Fibroblast of lung (primary cell): Measurements from ENCODE around the gene LMO4. TPM values are rescaled to one million over a fixed set of nuclear protein-coding genes. Genes with fewer than 3 reads are reported as not detected.

Experiments
- DNase-seq, 2 donors: peaks; one replicate each; pipeline versions ENCODE4 v3.0.0 to v3.0.0-alpha.2; 2010; ENCODE audit warnings: low read depth in 2 of 2
- H2AFZ ChIP-seq: 2 replicates; pipeline ENCODE4 v1.5.1; 2012; ENCODE audit warnings: low read length, control low read depth, inconsistent platforms
- H3K27ac ChIP-seq: 2 replicates; pipeline ENCODE4 v1.5.1; 2011; ENCODE audit warnings: low read length, control low read depth; ENCODE audit not compliant: insufficient read depth
- H3K27me3 ChIP-seq: 2 replicates; pipeline ENCODE4 v1.5.1; 2011; ENCODE audit warnings: mild to moderate bottlenecking, low read length; ENCODE audit not compliant: control insufficient read depth, insufficient read depth
- H3K36me3 ChIP-seq: 2 replicates; pipeline ENCODE4 v1.5.1; 2011; ENCODE audit warnings: low read length; ENCODE audit not compliant: control insufficient read depth, insufficient read depth
- H3K4me1 ChIP-seq: 2 replicates; pipeline ENCODE4 v1.5.1; 2011; ENCODE audit warnings: low read length; ENCODE audit not compliant: control insufficient read depth, insufficient read depth; ENCODE audit errors: extremely low read depth
- H3K4me2 ChIP-seq: 2 replicates; pipeline ENCODE4 v1.5.1; 2011; ENCODE audit warnings: low read length, control low read depth; ENCODE audit not compliant: insufficient read depth; ENCODE audit errors: extremely low read depth
- H3K4me3 ChIP-seq, 4 experiments: fragments of 200-600 bp in 1 of 4; sonication (generic) in 1 of 4; replicated peaks in 1 of 4; 2 replicates each; pipeline ENCODE4 v1.5.1; 2011 to 2016; ENCODE audit warnings: low read length in 4 of 4, low read depth in 3 of 4, mild to moderate bottlenecking in 3 of 4, control low read depth in 2 of 4, inconsistent platforms in 1 of 4, mixed read lengths in 1 of 4; ENCODE audit not compliant: insufficient read depth in 1 of 4; ENCODE audit errors: control extremely low read depth in 1 of 4
- H3K79me2 ChIP-seq: 2 replicates; pipeline ENCODE4 v1.5.1; 2012; ENCODE audit warnings: mild to moderate bottlenecking, low read length, inconsistent platforms; ENCODE audit not compliant: control insufficient read depth, insufficient read depth
- H3K9ac ChIP-seq: 2 replicates; pipeline ENCODE4 v1.5.1; 2011; ENCODE audit warnings: mild to moderate bottlenecking, low read length, control low read depth; ENCODE audit not compliant: insufficient read depth
- H3K9me3 ChIP-seq: 2 replicates; pipeline ENCODE4 v1.5.1; 2012; ENCODE audit warnings: low read depth, low read length; ENCODE audit not compliant: control insufficient read depth, insufficient read depth
- H4K20me1 ChIP-seq: 2 replicates; pipeline ENCODE4 v1.5.1; 2011; ENCODE audit warnings: low read length; ENCODE audit not compliant: control insufficient read depth, insufficient read depth; ENCODE audit errors: extremely low read depth
- EZH2 ChIP-seq: IDR thresholded peaks from 2 replicates; pipeline ENCODE4 v1.5.1; 2012; ENCODE audit warnings: low read length, control low read depth, mild to moderate bottlenecking; ENCODE audit errors: missing control alignments
- polyA plus RNA-seq, 2 donors: library from polyadenylated mRNA; depleted of rRNA in 1 of 2; stranded (reverse) in 1 of 2; unstranded in 1 of 2; fragments of >200 nt; gene quantifications; 2 replicates each; pipeline ENCODE4 v1.2.1, GENCODE V29; 2011 to 2012; ENCODE audit warnings: missing spikeins in 1 of 2
- total RNA-seq: library from RNA; depleted of rRNA; stranded (reverse); fragments of >200 nt; gene quantifications from 2 replicates; pipeline ENCODE4 v1.2.1, GENCODE V29; 2014
- TF ChIP-seq, protein P1 (sequence below), 2 donors: IDR thresholded peaks in 1 of 2; conservative IDR thresholded peaks in 1 of 2; 1 replicate in 1 of 2; 2 replicates in 1 of 2; pipeline ENCODE4 v1.5.1; 2011 to 2012; ENCODE audit warnings: low read length in 2 of 2, control low read depth in 1 of 2, inconsistent platforms in 1 of 2, low read depth in 1 of 2, mild to moderate bottlenecking in 1 of 2

Gene LMO4
- total and polyA plus RNA-seq, 2 donors (not counting 1 experiment from before 2014, with no cell fraction given), result 61.9 to 91.4 TPM

GRCh38 chr1:87294633-87295032 is 34.0 kb upstream of the LMO4 start:
- H3K4me1 ChIP-seq, result no peaks in the 10 kb centered on the region
- no peak for DNase-seq
- H3K27me3 ChIP-seq, result no peaks in the 10 kb centered on the region
- H4K20me1 ChIP-seq, result no peaks in the 10 kb centered on the region
- no peak overlapping the region for H3K27ac ChIP-seq
- H3K9me3 ChIP-seq, result no peaks in the 10 kb centered on the region
- no peaks in the 10 kb centered on the region for H3K79me2 ChIP-seq
- TF ChIP-seq, protein P1, sequence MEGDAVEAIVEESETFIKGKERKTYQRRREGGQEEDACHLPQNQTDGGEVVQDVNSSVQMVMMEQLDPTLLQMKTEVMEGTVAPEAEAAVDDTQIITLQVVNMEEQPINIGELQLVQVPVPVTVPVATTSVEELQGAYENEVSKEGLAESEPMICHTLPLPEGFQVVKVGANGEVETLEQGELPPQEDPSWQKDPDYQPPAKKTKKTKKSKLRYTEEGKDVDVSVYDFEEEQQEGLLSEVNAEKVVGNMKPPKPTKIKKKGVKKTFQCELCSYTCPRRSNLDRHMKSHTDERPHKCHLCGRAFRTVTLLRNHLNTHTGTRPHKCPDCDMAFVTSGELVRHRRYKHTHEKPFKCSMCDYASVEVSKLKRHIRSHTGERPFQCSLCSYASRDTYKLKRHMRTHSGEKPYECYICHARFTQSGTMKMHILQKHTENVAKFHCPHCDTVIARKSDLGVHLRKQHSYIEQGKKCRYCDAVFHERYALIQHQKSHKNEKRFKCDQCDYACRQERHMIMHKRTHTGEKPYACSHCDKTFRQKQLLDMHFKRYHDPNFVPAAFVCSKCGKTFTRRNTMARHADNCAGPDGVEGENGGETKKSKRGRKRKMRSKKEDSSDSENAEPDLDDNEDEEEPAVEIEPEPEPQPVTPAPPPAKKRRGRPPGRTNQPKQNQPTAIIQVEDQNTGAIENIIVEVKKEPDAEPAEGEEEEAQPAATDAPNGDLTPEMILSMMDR (conservative IDR thresholded peaks at IDR 0.05 in 1 of 2, IDR thresholded peaks at IDR 0.05 in 1 of 2; ENCODE audit: low read depth in 1 of 2, low read length in 2 of 2), result no peak
- no peak for TF ChIP-seq EZH2
- no peaks in the 10 kb centered on the region for H3K36me3 ChIP-seq
- no peak overlapping the region for H3K4me3 ChIP-seq
- no peak overlapping the region for H2AFZ ChIP-seq
- H3K4me2 ChIP-seq, result no peak overlapping the region
- H3K9ac ChIP-seq, result no peak overlapping the region

GRCh38 chr1:87295445-87296110 is 33.1 kb upstream of the LMO4 start:
- Histone ChIP-seq H3K36me3 (no peaks in the 10 kb centered on the region), H3K79me2 (no peaks in the 10 kb centered on the region), H3K27me3 (no peaks in the 10 kb centered on the region), H3K27ac (no peak overlapping the region), H2AFZ (no peak overlapping the region), H3K9ac (no peak overlapping the region), H4K20me1 (no peaks in the 10 kb centered on the region), H3K4me2 (no peak overlapping the region), H3K9me3 (no peaks in the 10 kb centered on the region), H3K4me1 (no peaks in the 10 kb centered on the region), H3K4me3 (no peak overlapping the region)
- DNase-seq, result no peak
- TF ChIP-seq, protein P1 (conservative IDR thresholded peaks at IDR 0.05 in 1 of 2, IDR thresholded peaks at IDR 0.05 in 1 of 2; ENCODE audit: low read depth in 1 of 2, low read length in 2 of 2), result no peak
- no peak for TF ChIP-seq EZH2

GRCh38 chr1:87296206-87296605 is 32.5 kb upstream of the LMO4 start:
- Histone ChIP-seq H3K79me2 (no peaks in the 10 kb centered on the region), H3K9ac (no peak overlapping the region), H2AFZ (no peak overlapping the region), H3K4me2 (no peak overlapping the region), H3K27ac (no peak overlapping the region), H3K4me3 (no peak overlapping the region), H3K9me3 (no peaks in the 10 kb centered on the region), H3K27me3 (no peaks in the 10 kb centered on the region), H3K4me1 (no peaks in the 10 kb centered on the region), H4K20me1 (no peaks in the 10 kb centered on the region), H3K36me3 (no peaks in the 10 kb centered on the region)
- no peak for DNase-seq
- no peak for TF ChIP-seq EZH2
- TF ChIP-seq, protein P1 (conservative IDR thresholded peaks at IDR 0.05 in 1 of 2, IDR thresholded peaks at IDR 0.05 in 1 of 2; ENCODE audit: low read depth in 1 of 2, low read length in 2 of 2), result no peak
